EH (cell line): ENCODE measurements around the gene EGLN3.

ENCODE experiments used
- DNase-seq: peaks from one replicate; pipeline ENCODE4 v3.0.0-alpha.2; 2015; ENCODE audit warnings: low read depth

EGLN3 gene

GRCh38 chr14:33910435-33910834 is 40.4 kb downstream of the EGLN3 start:
- no peak for DNase-seq

GRCh38 chr14:33909380-33910084 is 41.3 kb downstream of the EGLN3 start:
- no peak for DNase-seq

GRCh38 chr14:33908540-33909223 is 42.2 kb downstream of the EGLN3 start:
- DNase-seq = no peak

- no peak for DNase-seq
Measured at GRCh38 chr14:33906968-33907367, 43.9 kb downstream of the EGLN3 start.

- DNase-seq = no peak
Measured at GRCh38 chr14:33904609-33905008, 46.3 kb downstream of the EGLN3 start.

- no peak for DNase-seq
Measured at GRCh38 chr14:33903369-33903768, 47.5 kb downstream of the EGLN3 start.

- DNase-seq = no peak
Measured at GRCh38 chr14:33902363-33902762, 48.5 kb downstream of the EGLN3 start.

GRCh38 chr14:33901426-33902155 is 49.3 kb downstream of the EGLN3 start:
- no peak for DNase-seq

GRCh38 chr14:33900706-33901105 is 50.2 kb downstream of the EGLN3 start:
- DNase-seq = no peak

- DNase-seq = no peak
Measured at GRCh38 chr14:33899723-33900341, 51.0 kb downstream of the EGLN3 start.

- no peak for DNase-seq
Measured at GRCh38 chr14:33897878-33898535, 52.9 kb downstream of the EGLN3 start.

GRCh38 chr14:33897382-33897781 is 53.5 kb downstream of the EGLN3 start:
- DNase-seq = no peak

- DNase-seq = no peak
Measured at GRCh38 chr14:33894339-33894738, 56.5 kb downstream of the EGLN3 start.

- no peak for DNase-seq
Measured at GRCh38 chr14:33891700-33892099, 59.2 kb downstream of the EGLN3 start.

- no peak for DNase-seq
Measured at GRCh38 chr14:33884916-33885315, 66.0 kb downstream of the EGLN3 start.

- no peak for DNase-seq
Measured at GRCh38 chr14:33880330-33880729, 70.5 kb downstream of the EGLN3 start.

GRCh38 chr14:33879684-33880286 is 71.1 kb downstream of the EGLN3 start:
- DNase-seq = no peak

GRCh38 chr14:33876274-33876673 is 74.6 kb downstream of the EGLN3 start:
- DNase-seq = no peak
